Adipose tissue (tissue), 3 donors: Measurements from ENCODE around the gene NBAS. TPM values are rescaled to one million over a fixed set of nuclear protein-coding genes. Genes with fewer than 3 reads are reported as not detected.

Experiments used
- H3K27ac ChIP-seq: one replicate; pipeline ENCODE4 v1.5.1; 2013; ENCODE audit warnings: low read depth, low read length
- whole genome bisulfite sequencing, 3 donors: extraction: QIAGEN DNeasy Blood & Tissue Kit; methylation state at CpG; one replicate each; pipeline ENCODE4 v1.1.7; 2013; 5-methylcytosine and 5-hydroxymethylcytosine counted together
- polyA plus RNA-seq, 3 donors: library from polyadenylated mRNA; stranded (reverse); fragments of 200-250 nt; gene quantifications; one replicate each; pipeline ENCODE4 v1.2.3, GENCODE V29; 2013
- donor health status: healthy with polysubstance abuse.
- donor health status: Bipolar disorder and iron deficiency.
- donor health status: healthy.

NBAS gene
- polyA plus RNA-seq, 3 donors: 12.7 to 19.8 (median 16.7) TPM

DNA sequence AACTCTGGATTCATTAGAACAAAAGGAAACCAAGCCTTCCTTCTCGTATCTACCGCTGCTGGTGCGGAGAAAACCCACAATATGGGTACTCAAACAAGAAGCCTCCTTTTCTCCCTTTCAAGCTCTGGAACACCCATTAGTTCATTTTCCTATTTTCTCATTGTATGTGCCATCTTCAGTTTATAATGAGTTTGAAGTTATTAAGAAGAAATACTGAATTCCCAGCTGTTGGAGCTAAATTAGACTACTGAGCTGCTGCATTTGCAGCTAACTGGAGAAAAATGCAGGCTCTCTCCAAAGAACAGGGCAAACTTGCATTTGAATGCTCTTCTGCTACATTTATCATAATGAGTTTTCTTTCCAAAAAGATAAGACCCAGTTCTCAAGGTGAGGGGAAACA is 398.5 kb downstream of the NBAS start:
- WGBS, 3 donors: 94 to 96% (median 95%) methylated on average over 3 of the region's 3 CpGs
- H3K27ac ChIP-seq: no peak overlapping the region

DNA sequence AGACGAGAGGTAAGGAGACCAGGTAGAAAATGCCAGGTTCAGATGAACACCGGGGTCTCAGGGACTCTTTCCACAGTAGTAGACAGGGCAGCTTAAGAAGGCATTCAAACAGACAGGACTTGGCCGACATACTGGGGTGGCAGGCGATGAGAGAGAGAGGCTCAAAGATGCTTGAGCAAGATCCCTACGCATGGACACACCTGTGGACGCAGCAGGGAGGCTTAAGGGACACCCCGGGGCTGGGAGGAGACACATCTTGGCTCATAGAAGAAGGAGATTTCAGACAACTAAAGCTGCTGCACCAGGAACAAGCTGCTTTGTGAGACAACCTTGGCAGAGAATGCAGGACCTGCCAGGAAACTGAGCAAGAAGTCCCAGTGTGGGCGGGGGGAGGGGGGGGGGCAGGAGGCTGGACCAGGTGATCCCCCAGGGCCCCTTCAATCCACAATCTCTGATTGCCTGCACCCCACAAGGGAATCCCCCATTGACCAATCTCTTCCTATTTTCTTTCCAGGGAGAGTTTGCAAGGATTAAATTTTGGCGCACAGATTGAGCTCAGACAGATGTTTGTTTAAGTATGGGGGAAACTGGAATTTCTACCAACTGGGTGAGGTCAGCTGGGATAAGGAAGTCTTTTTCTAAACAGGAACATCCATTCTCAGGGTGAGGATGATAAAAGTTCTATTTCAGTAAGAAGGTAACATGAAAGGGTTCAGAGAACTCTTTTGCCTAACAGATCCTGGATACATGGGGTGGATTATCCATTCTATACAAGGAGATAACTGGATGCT is 400.7 kb downstream of the NBAS start:
- H3K27ac ChIP-seq: no peak overlapping the region
- 70 to 74% (median 71%) methylated on average over 9 of the region's 9 CpGs for WGBS, 3 donors

DNA sequence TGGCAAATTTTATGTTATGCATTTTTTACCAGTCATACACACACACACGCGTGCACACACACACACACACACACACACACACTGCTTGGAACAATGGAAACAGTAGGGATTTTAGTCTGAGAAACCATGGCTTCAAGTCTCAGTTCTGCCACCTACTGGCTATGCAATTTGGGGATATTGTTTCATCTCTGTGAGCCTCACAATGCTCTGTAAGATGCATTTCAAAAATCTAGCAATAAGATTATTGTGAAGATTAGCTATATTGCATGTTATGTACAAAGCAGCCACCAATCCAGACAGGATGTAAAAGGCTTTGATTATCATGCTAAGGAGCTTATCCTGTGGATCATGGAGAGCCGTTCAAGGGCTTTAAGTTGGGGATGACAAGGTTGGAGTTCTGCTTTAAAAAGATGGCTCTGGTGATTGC is 401.4 kb downstream of the NBAS start:
- WGBS, 3 donors: 34 to 44% (median 36%) methylated on average over 3 of the region's 3 CpGs
- no peak overlapping the region for H3K27ac ChIP-seq

DNA sequence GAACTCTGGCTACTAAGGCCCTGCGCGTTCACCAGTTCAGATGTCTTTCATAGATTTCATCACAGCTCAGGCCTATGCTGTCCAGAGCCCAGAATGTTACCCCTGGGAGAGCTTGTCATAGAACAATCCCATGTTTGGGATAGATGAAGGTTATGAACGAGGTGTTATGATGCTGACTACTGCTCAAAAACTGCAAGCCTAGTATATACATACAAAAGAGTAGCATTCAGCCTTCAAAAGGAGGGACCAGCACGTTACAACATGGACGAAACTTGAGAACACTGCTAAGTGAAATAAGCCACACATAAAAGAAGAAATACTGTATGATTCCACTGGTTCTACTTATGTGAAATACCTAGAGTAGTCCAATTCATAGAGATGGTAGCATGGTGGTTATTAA is 401.9 kb downstream of the NBAS start:
- WGBS, 3 donors: 67 to 78% (median 71%) methylated on average over 5 of the region's 5 CpGs
- H3K27ac ChIP-seq: no peak overlapping the region

- no peak overlapping the region for H3K27ac ChIP-seq
- WGBS, 3 donors: 82 to 89% (median 84%) methylated on average over 5 of the region's 5 CpGs
These were observed 402.6 kb downstream of the NBAS start for GRCh38 chr2:15158532-15158931.

GRCh38 chr2:15158100-15158499 is 403.0 kb downstream of the NBAS start:
- H3K27ac ChIP-seq: no peak overlapping the region
- 44 to 82% (median 77%) methylated on average over 4 of the region's 4 CpGs for WGBS, 3 donors

GRCh38 chr2:15155959-15156574 is 405.1 kb downstream of the NBAS start:
- WGBS, 3 donors: 74 to 85% (median 84%) methylated on average over 7 of the region's 7 CpGs
- no peak overlapping the region for H3K27ac ChIP-seq

- WGBS, 3 donors: 86 to 96% (median 92%) methylated on average over 5 of the region's 5 CpGs
- H3K27ac ChIP-seq: no peak overlapping the region
These were observed 406.8 kb downstream of the NBAS start for GRCh38 chr2:15154297-15154696.

GRCh38 chr2:15152382-15152781 is 408.8 kb downstream of the NBAS start:
- H3K27ac ChIP-seq: no peak overlapping the region
- WGBS, 3 donors: 86 to 95% (median 91%) methylated on average over 3 of the region's 3 CpGs

GRCh38 chr2:15149063-15149462 is 412.1 kb downstream of the NBAS start:
- 80 to 90% (median 86%) methylated on average over 2 of the region's 2 CpGs for WGBS, 3 donors
- H3K27ac ChIP-seq: no peak overlapping the region

GRCh38 chr2:15147591-15147990 is 413.5 kb downstream of the NBAS start:
- WGBS, 3 donors: 68 to 84% (median 80%) methylated on average over 6 of the region's 6 CpGs

DNA sequence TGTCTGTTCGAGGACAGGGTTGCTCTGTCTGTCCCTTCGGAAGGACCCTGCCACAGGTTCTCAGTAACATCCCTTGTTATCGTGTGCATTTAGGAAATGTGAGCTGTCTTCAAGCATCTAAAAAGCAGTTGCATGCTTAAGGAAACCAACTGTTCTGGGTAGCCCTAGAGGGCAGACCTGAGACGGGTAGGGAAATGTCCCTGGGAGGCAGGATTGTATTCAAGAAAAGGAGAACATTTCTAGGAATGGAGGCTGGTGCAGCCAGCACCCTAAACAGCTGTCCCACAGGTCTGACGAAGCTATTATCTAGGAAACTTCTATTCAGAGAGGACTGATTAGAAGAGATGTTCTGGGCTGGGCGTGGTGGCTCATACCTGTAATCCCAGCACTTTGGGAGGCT is 414.2 kb downstream of the NBAS start:
- WGBS, 3 donors: 87 to 92% (median 89%) methylated on average over 6 of the region's 6 CpGs
- no peak overlapping the region for H3K27ac ChIP-seq

More at GRCh38 chr2:15147591-15147990, 413.5 kb downstream of the NBAS start:
- H3K27ac ChIP-seq: no peak overlapping the region

DNA sequence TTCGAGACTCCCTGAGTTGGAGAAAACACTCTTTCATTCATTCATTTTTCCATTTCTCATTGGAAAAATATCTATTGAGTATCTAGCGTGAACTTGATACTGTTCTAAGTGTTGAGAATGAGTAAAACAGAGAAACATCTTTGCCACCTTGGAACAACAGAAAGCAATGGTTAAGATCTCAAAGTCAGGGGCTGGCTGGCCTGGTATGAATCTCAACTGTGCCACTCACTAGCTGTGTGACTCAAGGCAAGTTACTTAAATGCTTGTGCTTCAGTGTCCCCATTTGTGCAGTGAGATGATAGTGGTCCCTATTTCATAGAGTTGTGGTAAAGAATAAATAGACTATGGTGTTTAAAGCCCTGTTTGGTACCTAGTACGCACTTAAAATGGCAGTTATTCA is 415.2 kb downstream of the NBAS start:
- no peak overlapping the region for H3K27ac ChIP-seq
- WGBS, 3 donors: 95 to 99% (median 97%) methylated on average over 3 of the region's 3 CpGs

- H3K27ac ChIP-seq: no peak overlapping the region
- 91 to 94% (median 94%) methylated on average over 5 of the region's 5 CpGs for WGBS, 3 donors
These were observed 415.9 kb downstream of the NBAS start for GRCh38 chr2:15145046-15145817.

- 18 to 37% (median 23%) methylated on average over 14 of the region's 14 CpGs for WGBS, 3 donors
- H3K27ac ChIP-seq: no peak overlapping the region
These were observed 419.0 kb downstream of the NBAS start for GRCh38 chr2:15142069-15142689.

GRCh38 chr2:15141211-15141610 is 419.9 kb downstream of the NBAS start:
- no peak overlapping the region for H3K27ac ChIP-seq
- WGBS, 3 donors: 90 to 92% (median 90%) methylated on average over 7 of the region's 7 CpGs

- 90 to 92% (median 91%) methylated on average over 6 of the region's 6 CpGs for WGBS, 3 donors
These were observed 424.5 kb downstream of the NBAS start for GRCh38 chr2:15136639-15137038.

GRCh38 chr2:15134957-15135356 is 426.2 kb downstream of the NBAS start:
- 79 to 94% (median 84%) methylated on average over 3 of the region's 3 CpGs for WGBS, 3 donors

More at GRCh38 chr2:15136639-15137038, 424.5 kb downstream of the NBAS start:
- no peak overlapping the region for H3K27ac ChIP-seq

GRCh38 chr2:15133461-15133860 is 427.7 kb downstream of the NBAS start:
- H3K27ac ChIP-seq: no peak overlapping the region

More at GRCh38 chr2:15134957-15135356, 426.2 kb downstream of the NBAS start:
- H3K27ac ChIP-seq: no peak overlapping the region
